ELR (cell line): ENCODE measurements around the gene RFC2.
"Not testable (repeated sequence)": the region's sequence is repeated elsewhere in the genome, so short reads cannot be mapped to it uniquely, and the experiment has no call there.

Experiments
- DNase-seq: peaks from one replicate; pipeline ENCODE4 v3.0.0-alpha.2; 2015; ENCODE audit warnings: low read depth

RFC2 gene

DNA sequence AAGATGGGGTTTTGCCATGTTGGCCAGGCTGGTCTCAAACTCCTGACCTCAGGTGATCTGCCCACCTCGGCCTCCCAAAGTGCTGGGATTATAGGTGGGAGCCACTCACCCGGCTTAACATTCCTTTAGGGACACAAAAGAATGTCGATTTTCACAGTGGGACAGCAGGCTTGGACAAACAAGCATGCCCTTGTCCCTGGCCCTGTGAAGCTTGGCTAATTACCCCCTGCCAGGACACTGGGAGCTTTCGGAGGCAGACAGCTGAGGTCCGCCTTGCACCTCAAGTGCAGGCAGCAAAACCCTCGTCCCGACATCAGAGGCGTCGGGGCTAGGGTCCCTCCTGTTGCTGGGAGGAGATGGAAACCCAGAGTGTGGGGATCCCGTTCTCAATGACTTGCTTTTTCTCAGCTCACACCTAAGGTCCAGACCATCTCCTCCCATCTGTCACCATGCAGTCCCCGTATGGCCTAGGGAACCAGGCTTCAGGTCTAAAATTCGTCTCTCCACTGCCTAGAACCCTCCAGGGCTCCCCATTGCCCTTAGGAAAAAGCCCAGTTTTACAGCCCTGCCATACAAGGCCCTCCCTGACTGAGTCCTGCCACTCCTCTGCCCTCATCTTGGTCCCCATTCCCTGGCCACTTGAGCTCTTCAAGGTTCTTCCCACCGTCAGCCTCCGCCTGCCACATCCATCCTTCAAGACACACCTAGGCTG, 28.7 kb upstream of the RFC2 start:
- DNase-seq: no peak

DNA sequence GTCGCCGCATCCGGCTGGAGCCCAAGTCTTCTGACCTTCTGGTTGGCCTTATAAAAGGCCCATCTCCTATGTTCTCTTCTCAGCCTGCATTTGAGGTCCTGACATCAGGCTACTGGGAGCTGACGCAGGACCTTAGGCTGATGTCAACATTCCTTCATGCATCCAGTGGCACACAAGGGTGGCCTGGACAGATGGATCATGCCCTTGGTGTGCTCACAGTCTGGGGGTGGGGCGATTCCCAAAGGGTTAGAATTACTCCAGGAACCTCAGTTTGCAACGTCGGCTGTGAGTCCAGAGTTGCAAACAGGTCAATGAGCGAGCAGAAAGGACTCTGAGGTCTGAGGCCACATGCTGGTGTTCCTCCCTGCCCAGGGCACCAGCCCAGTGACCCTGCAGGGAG, 26.8 kb upstream of the RFC2 start:
- DNase-seq: peak; percentile 44

DNA sequence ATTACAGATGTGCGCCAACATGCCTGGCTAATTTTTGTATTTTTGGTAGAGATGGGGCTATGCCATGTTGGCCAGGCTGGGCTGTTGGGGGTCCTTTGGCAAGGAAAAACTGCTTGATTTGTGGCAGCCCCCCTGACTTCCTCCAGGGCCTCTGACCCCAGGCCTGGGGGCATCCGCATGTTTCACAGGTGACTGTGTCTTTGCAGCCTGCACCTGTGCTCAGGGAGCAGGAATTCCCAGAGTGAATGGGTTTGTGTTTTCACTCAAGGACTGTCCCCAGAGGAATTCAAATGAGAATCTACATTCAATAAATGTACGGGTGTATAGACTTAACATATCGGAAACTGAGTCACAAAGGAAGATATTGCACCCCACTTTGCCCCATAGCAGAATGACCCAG, 23.4 kb upstream of the RFC2 start:
- DNase-seq: no peak

DNA sequence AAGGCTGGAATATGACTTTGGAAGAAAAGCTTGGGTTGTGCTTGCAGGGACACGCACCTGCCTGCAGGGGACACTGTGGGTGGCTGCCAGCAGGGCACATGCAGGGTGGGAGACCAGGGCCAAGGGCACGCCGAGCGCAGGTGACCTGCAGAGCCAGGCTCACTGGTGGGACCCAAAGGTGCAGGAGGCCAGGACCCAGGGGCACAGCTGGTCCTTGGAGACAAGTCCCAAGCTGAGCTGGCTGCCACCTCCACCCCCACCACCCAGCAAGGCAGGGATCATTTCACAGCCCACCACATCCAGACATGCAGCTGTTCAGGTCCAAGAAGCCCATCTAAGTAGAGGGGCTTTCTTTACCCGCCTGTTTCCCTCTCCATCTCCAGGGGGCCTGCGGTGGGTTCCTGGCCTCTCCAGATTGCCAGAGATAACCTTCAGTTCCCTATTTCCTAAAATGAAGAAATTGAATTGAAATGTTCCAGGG, 21.2 kb upstream of the RFC2 start:
- DNase-seq: no peak

DNA sequence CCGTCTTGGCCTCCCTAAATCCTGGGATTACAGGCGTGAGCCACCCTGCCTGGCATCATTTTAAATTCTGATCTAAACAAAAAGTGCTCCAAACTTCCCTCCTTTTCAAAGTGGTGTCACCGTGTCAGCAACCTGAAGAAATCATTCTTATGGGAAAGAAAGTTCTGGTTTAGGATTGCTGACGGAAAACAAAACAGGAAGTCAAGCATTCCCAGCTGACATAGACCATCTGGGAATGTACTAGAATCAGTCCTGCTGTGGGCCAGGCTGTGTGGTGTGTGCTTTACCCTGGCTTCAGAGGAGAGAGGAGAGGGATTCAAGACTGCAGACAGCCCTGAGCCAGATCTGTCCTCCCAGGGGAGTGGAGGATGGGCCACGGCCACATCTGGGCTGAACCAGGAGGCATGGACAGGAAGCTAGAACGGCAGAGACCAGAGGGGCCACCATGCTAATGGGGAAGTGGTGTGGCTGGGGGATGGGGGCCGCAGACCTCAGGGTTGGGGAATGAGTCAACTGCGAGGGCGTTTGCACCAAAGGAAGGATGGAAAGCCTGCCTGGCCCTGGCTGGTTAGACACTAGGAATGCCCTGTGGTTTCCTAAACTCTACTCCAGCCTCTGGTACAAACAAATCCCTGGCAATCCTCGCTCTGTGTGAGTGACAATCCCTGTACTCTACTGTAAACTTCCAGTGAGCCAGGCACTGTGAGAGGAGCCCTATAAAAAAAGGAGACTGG, 18.3 kb upstream of the RFC2 start:
- peak; percentile 94 for DNase-seq

DNA sequence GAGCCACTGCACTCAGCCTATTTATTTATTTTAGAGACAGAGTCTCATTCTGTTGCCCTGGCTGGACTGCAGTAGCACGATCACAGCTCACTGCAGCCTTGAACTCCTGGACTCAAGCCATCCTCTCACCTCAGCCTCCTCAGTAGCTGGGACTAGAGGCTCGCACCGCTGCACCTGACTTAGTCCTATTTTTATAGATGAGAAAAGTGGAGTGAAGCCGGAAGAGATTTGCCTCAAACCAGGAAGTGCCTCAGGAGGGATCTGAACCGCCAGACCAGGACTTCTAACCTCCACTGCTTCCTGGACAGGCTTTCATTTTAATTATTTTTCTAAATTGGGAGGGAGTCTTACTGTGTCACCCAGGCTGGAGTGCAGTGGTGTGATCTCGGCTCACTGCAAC, 17.5 kb upstream of the RFC2 start:
- no peak for DNase-seq

DNA sequence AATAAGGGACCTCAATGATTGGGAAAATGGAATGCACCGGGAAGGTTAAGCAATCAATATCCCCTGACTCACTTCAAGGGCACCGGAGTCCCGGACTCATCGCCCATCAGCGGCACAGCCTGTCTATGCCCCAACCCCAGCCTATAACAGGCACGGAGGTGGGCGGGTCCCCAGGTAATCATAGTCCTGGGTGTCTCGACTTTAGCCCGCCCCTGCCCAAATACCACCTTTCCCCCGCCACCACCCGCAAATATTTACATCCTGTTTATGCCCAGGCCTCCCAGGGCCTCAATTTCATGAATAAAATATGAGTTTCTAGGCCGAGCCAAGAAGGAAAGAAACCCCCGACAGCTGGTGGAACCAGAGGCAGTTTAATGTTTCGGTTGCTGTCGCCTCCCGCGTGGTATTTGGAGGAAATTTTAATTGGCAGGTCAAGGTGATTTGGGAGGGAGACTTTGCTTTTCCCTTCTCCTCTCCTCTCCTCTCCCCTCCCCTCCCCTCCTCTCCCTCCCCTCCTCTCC, 15.6 kb upstream of the RFC2 start:
- peak; percentile 71 for DNase-seq

DNA sequence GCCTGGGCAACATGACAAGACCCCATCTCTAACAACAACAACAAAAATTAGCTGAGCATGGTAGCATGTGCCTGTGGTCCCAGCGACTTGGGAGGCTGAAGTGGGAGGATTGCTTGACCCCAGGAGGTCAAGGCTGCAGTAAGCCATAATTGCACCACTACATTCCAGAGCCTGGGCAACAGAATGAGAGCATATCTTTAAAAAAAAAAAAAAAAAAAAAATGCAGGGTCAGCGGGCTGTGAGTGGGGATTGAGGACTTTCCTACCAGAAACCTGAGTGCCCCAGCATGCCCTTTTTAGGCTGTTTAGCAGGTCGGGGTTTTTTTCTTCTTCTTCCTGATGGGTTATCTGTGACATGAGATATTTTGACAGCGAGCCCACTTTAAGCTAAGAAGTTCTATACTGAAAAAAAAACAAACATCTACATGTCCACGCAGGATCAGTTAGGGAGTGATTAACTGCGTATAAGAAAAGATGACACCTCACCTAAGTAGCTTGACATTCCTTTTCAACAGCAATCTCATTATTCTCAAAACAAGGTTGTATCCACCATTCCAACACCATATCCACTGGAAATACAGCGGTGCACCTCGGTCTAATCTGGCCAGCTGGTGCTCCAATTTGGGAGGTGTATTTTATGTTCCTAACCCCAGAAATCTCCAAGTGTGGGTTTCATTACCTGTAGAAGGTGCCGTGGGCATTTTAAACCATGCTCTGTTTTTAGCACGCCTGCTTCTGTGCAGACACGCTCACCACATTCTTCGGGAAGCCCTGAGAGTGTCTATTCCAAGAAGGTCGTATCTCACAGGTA, 13.8 kb upstream of the RFC2 start:
- no peak for DNase-seq

DNA sequence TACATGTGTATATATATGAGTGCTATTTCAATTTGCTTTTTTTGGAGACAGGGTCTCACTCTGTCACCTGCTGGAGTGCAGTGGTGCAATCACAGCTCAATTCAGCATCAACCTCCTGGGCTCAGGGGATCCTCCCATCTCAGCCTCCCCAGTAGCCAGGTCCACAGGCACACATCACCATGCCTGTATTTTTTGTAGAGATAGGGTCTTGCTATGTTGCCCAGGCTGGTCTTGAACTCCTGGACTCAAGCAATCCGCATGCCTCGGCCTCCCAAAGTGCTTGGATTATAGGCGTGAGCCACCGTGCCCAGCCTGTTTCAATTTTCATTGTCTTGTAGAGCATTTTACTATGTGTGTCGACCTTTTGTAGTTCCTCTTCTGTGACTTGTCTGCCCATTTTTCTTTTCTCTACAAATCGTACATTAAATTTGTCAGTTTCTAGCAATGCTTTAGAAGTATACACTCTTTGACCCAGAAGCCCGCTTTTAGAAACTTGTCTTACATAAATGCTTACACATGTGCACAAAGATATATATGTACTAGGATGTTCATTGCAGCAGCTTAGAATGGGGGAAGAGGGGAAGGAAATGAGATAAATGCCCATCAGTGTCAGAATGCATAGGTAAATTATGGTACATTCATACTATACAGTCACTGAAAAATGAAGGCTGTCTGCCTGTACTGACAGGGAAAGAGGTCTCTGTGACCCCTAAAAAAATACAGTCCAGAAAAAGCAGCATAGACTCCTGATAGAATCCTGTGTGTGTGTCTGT, 12.2 kb upstream of the RFC2 start:
- no peak for DNase-seq

DNA sequence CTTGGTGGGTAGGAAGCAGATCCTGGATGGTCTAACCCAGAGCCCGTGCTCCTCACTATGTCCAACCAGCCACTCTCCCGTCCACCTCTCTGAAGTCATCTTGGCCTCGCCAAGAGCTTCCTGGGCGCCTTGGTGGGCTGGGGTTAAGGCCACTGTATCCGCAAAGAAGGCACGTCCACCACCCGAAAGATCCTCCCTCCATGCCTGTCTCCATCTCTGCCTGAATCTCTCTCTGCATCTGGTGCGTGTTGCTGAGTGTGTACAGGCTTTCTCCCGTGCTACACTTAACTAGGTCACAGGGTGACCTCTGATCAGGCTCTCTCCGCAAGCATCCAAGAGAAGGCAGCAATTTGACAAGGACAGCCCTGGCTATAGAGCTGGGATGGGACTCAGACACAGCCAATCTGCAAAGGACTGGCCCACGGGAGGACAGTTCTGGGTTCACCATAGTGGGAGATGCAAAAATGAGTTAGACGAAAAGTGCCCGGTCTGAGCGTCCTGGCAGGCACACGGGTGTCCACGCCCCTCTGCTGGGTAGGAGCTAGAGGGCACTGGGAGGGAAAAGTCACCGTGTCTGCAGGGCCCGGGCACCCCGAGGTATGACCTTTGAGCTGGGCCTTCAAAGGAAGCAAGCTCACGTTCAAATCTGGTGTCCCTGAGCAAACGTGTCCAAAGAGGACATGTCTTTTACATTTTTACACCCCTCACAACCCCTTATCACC, 9.4 kb upstream of the RFC2 start:
- DNase-seq: no peak

DNA sequence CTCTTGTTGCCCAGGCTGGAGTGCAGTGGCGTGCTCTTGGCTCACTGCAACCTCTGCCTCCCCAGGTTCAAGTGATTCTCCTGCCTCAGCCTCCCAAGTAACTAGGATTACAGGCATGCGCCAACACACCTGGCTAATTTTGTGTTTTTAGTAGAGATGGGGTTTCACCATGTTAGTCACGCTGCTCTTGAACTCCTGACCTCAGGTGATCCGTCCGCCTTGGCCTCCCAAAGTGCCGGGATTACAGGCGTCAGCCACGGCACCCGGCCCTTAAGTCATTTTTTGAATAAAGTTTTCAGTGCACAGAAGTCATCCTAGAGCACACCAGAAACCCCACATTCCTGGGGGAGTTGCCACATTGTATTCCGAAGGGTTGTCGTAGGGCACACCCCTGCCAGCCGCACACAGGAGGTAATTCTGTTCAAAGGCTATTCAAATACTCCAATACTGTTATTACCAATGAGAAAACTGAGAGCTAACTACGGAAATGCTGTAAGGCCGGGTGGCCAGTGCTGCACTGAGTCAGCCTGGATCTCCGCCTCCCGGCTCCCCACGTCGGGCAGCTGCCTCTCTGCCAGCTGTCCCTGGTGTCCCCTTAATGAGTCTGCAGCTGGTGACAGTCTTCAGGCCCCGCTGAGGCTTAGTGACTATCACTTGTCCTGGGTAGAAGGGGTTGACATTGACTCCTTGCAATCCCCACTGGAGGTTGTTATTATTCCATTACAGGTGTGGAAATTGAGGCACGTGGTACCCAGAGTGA, 8.6 kb upstream of the RFC2 start:
- peak; percentile 18 for DNase-seq

DNA sequence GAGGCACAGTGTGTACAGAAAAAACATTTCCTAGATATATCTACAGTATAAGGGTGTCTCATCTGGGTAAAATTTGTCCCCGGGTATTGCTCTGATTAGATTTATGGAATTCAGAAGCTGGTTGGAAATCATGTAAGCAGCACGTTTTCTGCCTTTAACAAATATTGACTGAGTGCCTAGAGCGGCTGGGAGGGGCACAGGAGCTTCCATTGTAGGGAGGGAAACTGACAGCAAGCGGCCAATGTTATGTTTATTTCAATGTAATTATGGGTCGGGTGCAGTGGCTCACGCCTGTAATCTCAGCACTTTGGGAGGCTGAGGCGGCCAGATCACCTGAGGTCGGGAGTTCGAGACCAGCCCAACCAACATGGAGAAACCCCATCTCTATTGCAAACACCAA, 4.4 kb upstream of the RFC2 start:
- DNase-seq: no peak

DNA sequence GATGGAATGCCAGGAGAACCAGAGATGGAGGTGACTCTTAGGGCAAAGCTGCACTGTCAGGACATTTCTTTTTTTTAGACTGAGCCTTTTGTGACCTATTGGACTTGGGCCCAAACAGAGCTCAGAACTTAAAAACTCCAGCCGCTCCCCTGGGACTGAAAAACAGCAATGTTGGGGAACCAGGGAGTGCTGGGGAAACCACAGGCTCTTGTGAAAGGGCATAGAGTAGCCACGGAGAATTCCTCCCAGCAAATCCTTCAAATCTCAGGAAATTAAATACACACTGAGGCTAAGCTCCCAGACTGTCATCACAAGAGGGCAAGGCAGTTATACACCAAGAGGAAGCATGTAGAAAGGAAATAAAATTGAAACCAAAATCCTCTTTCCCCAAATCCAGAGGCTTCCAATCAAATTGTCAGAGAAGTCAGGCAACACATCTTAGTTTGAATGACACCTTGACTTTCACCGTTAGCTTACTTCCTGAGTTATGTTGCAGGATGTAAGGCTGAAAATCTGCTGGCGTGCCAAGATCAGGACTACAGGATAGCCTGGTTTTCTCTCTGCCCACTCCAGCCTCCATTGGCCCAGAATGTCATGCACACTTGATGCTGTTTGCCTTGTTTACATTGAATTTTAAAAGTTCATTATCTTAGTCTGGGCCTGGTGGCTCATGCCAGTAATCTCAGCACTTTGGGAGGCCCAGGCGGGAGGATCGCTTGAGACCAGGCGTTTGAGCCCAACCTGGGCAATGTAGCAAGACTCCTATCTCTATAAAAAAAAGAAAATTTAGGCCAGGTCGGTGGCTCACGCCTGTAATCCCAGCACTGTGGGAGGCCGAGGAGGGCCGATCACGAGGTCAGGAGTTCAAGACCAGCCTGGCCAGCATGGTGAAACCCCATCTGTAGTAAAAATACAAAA, 2.6 kb upstream of the RFC2 start:
- DNase-seq: no peak

DNA sequence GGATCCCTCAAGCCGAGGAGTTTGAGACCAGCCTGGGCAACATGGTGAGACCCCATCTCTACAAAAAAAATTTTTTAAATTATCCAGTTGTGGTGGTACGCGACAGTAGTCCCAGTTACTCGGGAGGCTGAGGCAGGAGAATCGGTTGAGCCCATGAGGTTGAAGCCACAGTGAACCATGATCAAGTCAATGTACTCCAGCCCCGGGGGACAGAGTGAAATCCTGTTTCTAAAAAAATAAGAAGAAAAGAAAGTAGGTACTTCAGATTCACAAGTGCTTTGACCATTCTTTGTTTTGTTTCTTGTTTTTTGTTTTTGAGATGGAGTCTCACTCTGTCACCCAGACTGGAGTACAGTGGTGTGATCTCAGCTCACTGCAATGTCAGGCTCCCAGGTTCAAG, 1.3 kb upstream of the RFC2 start:
- DNase-seq: not testable (repeated sequence)

DNA sequence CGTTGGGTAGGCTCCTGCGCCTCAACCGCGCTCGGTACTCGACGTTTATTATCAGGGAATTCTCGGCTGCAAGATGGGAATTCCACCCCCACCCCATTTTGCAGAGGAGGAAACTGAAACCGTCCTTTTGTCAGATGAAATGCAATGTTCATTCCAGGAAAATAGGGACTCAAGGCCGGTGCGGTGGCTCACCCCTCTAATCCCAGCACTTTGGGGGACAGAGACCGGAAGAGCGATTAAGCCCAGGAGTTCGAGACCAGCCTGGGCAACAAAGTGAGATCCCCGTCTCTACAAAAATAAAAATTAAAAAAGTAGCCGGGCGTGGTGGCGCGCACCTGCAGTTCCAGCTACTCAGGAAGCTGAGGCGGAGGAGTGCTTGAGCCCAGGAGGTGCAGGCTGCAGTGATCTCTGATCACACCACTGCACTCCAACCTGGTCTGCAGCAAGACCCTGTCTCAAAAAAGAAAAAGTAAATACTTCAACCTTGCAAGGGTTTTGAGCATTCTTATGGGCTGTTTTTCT, 720 bp upstream of the RFC2 start:
- no peak for DNase-seq

DNA sequence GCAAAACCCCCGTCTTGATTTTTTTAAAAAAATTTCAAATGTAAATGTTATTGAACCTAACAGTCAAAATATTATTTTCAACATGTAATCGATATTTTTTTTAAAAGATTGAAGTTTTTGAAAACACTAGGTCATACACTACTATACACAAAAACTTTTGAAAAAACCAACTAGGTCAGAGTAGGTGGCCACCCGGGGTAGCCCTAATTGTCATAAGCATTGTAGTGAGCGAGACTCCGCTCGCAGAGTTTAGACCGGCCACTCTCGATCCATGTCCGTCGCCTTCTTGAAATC, 417 bp downstream of the RFC2 start:
- DNase-seq: no peak

DNA sequence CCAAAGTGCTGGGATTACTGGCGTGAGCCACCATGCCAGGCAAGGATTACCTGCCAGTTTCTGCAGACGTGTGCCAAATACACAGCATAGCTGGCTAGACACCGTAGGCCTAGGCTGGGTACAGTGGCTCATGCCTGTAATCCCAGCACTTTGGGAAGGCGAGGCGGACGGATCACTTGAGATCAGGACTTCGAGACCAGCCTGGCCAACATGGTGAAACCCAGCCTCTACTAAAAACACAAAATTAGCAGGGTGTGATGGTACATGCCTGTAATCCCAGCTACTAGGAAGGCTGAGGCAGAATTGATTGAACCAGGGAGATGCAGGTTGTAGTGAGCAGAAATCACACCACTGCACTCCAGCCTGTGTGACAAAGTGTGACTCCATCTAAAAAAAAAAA, 868 bp downstream of the RFC2 start:
- DNase-seq: no peak

DNA sequence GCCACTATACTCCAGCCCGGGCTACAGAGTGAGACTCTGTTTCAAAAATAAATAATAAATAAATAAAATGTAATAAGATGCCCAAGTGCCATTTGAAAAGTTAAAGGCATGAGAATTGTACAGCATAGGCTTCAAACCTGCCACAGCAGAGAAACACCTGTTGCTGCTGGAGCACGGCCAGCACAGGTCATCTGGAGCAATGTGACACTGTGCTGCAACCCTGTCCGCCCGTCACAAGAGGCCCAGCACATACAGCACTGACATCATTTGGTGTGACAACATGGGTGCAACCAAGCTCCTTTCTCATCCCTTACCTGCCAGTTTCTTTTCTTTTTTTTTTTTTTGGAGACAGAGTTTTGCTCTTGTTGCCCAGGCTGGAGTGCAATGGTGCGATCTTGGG, 1.3 kb downstream of the RFC2 start:
- no peak for DNase-seq

DNA sequence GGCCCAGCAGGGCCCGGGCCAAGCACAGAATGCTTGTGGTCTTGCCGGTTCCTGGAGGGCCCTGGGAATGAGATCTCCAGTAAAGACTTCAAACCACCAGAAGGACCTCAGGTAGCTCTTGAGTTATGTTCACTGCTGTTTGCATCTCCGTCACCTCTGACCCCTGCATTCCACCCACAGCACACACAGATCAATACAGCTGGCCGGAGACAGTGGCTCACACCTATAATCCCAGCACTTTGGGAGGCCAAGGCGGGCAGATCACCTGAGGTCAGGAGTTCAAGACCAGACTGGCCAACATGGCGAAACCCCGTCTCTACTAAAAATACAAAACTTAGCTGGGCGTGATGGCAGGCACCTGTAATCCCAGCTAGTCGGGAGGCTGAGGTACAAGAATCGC, 5.1 kb downstream of the RFC2 start:
- DNase-seq: not testable (repeated sequence)
